ENCODE results near the gene RPL7A. TPM values are rescaled to one million over a fixed set of nuclear protein-coding genes. Genes with fewer than 3 reads are reported as not detected.

The RPL7A gene
- total and polyA plus RNA-seq, 2 of the 4 experiments (the other 2 are of a cell fraction), result 3,220 to 4,096 TPM

Small RNA genes lying within 50 kb of the gene (microRNA-seq; reads per million reads assigned to microRNA genes)
- gene RF00019 (ENCODE audit: insufficient read depth, insufficient read length) (not detected), gene SNORD24 (ENCODE audit: insufficient read depth, insufficient read length) (not detected), gene SNORD36A (ENCODE audit: insufficient read depth, insufficient read length) (not detected), gene SNORD36B (ENCODE audit: insufficient read depth, insufficient read length) (not detected), gene SNORD36C (ENCODE audit: insufficient read depth, insufficient read length) (not detected)

Small RNA genes lying within 50 kb of the gene (small RNA-seq; reads per million reads assigned to genes)
- gene RF00019 (0 reads per million in 5 experiments), gene SNORD24 (0 reads per million in 5 experiments), gene SNORD36A (0 reads per million in 5 experiments), gene SNORD36B (0 reads per million in 5 experiments), gene SNORD36C (0 reads per million in 5 experiments)

Other genes starting within 250 kb of the RPL7A start
- 12.2 and 13.1 TPM in 2 replicates for gene RALGDS, start 227.0 kb upstream of the RPL7A start, total RNA-seq (2012; rRNA removed)
- gene RALGDS, start 227.0 kb upstream of the RPL7A start, polyA plus RNA-seq (2012; rRNA removed), result 36.9 and 37.2 TPM in 2 replicates
- gene GBGT1, start 184.3 kb upstream of the RPL7A start, total RNA-seq (2012; rRNA removed), result 0.83 and 1.8 TPM in 2 replicates
- 2.4 and 3.2 TPM in 2 replicates for gene GBGT1, start 184.3 kb upstream of the RPL7A start, polyA plus RNA-seq (2012; rRNA removed)
- gene OBP2B, start 139.0 kb upstream of the RPL7A start, total RNA-seq (2012; rRNA removed), result not detected in 2 replicates
- gene OBP2B, start 139.0 kb upstream of the RPL7A start, polyA plus RNA-seq (2012; rRNA removed), result not detected in 2 replicates
- gene ABO, start 73.0 kb upstream of the RPL7A start, total RNA-seq (2012; rRNA removed), result not detected in 2 replicates
- not detected in 2 replicates for gene ABO, start 73.0 kb upstream of the RPL7A start, polyA plus RNA-seq (2012; rRNA removed)
- 6.1 and 6.4 TPM in 2 replicates for gene SURF6, start 12.0 kb upstream of the RPL7A start, total RNA-seq (2012; rRNA removed)
- 12.8 and 17.2 TPM in 2 replicates for gene SURF6, start 12.0 kb upstream of the RPL7A start, polyA plus RNA-seq (2012; rRNA removed)
- 6.9 and 7.9 TPM in 2 replicates for gene MED22, start 87 bp upstream of the RPL7A start, total RNA-seq (2012; rRNA removed)
- gene MED22, start 87 bp upstream of the RPL7A start, polyA plus RNA-seq (2012; rRNA removed), result 28.3 and 32.9 TPM in 2 replicates
- gene SURF1, start 8.3 kb downstream of the RPL7A start, total RNA-seq (2012; rRNA removed), result 10.3 and 15.1 TPM in 2 replicates
- gene SURF1, start 8.3 kb downstream of the RPL7A start, polyA plus RNA-seq (2012; rRNA removed), result 23.4 and 24.5 TPM in 2 replicates
- gene SURF2, start 8.3 kb downstream of the RPL7A start, total RNA-seq (2012; rRNA removed), result 9.9 and 12.5 TPM in 2 replicates
- gene SURF2, start 8.3 kb downstream of the RPL7A start, polyA plus RNA-seq (2012; rRNA removed), result 16.3 and 21.8 TPM in 2 replicates
- gene SURF4, start 27.8 kb downstream of the RPL7A start, total RNA-seq (2012; rRNA removed), result 512 and 532 TPM in 2 replicates
- gene SURF4, start 27.8 kb downstream of the RPL7A start, polyA plus RNA-seq (2012; rRNA removed), result 293 and 307 TPM in 2 replicates
- gene STKLD1, start 28.1 kb downstream of the RPL7A start, total RNA-seq (2012; rRNA removed), result 0.28 and 0.54 TPM in 2 replicates
- 0.65 and 0.69 TPM in 2 replicates for gene STKLD1, start 28.1 kb downstream of the RPL7A start, polyA plus RNA-seq (2012; rRNA removed)
- 16.1 and 18.3 TPM in 2 replicates for gene REXO4, start 69.8 kb downstream of the RPL7A start, total RNA-seq (2012; rRNA removed)
- 21.8 and 23.1 TPM in 2 replicates for gene REXO4, start 69.8 kb downstream of the RPL7A start, polyA plus RNA-seq (2012; rRNA removed)
- under 0.01 and 0.18 TPM in 2 replicates for gene ADAMTS13, start 74.1 kb downstream of the RPL7A start, total RNA-seq (2012; rRNA removed)
- gene ADAMTS13, start 74.1 kb downstream of the RPL7A start, polyA plus RNA-seq (2012; rRNA removed), result 2.8 and 3.1 TPM in 2 replicates
- 1.9 and 2.0 TPM in 2 replicates for gene CACFD1, start 111.8 kb downstream of the RPL7A start, total RNA-seq (2012; rRNA removed)
- 5.9 and 6.6 TPM in 2 replicates for gene CACFD1, start 111.8 kb downstream of the RPL7A start, polyA plus RNA-seq (2012; rRNA removed)
- gene SLC2A6, start 130.9 kb downstream of the RPL7A start, total RNA-seq (2012; rRNA removed), result 2.9 and 3.1 TPM in 2 replicates
- 8.5 and 9.3 TPM in 2 replicates for gene SLC2A6, start 130.9 kb downstream of the RPL7A start, polyA plus RNA-seq (2012; rRNA removed)
- not detected in 2 replicates for gene MYMK, start 176.7 kb downstream of the RPL7A start, total RNA-seq (2012; rRNA removed)
- gene MYMK, start 176.7 kb downstream of the RPL7A start, polyA plus RNA-seq (2012; rRNA removed), result not detected in 2 replicates
- not detected in 2 replicates for gene ADAMTSL2, start 186.5 kb downstream of the RPL7A start, total RNA-seq (2012; rRNA removed)
- gene ADAMTSL2, start 186.5 kb downstream of the RPL7A start, polyA plus RNA-seq (2012; rRNA removed), result not detected in 2 replicates

Measured in IMR-90 (cell line).